ENCODE data around the gene TEKTIP1.

GRCh38 chr19:3535563-3535965 lies 3.4 kb upstream of the TEKTIP1 start:
- no peak for TF ChIP-seq EZH2 (IDR thresholded peaks at IDR 0.05; ENCODE audit: borderline replicate concordance, insufficient read depth, low read depth, low read length, poor library complexity, severe bottlenecking)
- TF ChIP-seq, protein P1, sequence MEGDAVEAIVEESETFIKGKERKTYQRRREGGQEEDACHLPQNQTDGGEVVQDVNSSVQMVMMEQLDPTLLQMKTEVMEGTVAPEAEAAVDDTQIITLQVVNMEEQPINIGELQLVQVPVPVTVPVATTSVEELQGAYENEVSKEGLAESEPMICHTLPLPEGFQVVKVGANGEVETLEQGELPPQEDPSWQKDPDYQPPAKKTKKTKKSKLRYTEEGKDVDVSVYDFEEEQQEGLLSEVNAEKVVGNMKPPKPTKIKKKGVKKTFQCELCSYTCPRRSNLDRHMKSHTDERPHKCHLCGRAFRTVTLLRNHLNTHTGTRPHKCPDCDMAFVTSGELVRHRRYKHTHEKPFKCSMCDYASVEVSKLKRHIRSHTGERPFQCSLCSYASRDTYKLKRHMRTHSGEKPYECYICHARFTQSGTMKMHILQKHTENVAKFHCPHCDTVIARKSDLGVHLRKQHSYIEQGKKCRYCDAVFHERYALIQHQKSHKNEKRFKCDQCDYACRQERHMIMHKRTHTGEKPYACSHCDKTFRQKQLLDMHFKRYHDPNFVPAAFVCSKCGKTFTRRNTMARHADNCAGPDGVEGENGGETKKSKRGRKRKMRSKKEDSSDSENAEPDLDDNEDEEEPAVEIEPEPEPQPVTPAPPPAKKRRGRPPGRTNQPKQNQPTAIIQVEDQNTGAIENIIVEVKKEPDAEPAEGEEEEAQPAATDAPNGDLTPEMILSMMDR (IDR thresholded peaks at IDR 0.05): no peak

Measured in B cell (primary cell).